Measurements from ENCODE around the gene HPRT1.

HPRT1 gene

GRCh38 chrX:134480061-134480460 lies 20.1 kb downstream of the HPRT1 start:
- H3K27me3 ChIP-seq (ENCODE audit: insufficient read depth, low read length) = no peaks in the 10 kb centered on the region
- no peak overlapping the region for H3K9ac ChIP-seq (ENCODE audit: low read depth, low read length)
- no peak overlapping the region for H3K4me3 ChIP-seq (ENCODE audit: low read length)
- no peaks in the 10 kb centered on the region for H3K9me3 ChIP-seq (ENCODE audit: insufficient read depth, low read depth, low read length)
- H3K36me3 ChIP-seq (ENCODE audit: insufficient read depth, low read depth, low read length) = peaks cover 34% of the 10 kb centered on the region
- no peak overlapping the region for H3K27ac ChIP-seq (ENCODE audit: low read length)
- H3K4me1 ChIP-seq (ENCODE audit: insufficient read depth, low read length) = no peaks in the 10 kb centered on the region

DNA sequence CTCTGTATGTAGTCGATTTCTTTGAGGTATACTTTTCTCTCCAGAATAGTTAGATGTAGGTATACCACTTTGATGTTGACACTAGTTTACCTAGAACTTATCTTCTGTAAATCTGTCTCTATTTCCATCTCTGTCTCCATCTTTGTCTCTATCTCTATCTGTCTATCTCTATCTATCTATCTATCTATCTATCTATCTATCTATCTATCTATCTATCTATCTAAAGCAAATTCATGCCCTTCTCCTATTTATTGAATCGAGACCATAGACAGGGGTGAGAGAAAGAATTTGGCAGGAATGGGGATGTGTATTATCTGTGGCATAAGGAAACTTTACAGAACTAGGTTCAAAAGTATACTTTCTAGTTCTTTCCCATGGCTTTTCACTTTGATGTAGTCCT lies 21.4 kb downstream of the HPRT1 start:
- Histone ChIP-seq H3K9ac (ENCODE audit: low read depth, low read length) (no peak overlapping the region), H3K9me3 (ENCODE audit: insufficient read depth, low read depth, low read length) (no peaks in the 10 kb centered on the region), H3K27me3 (ENCODE audit: insufficient read depth, low read length) (no peaks in the 10 kb centered on the region), H3K36me3 (ENCODE audit: insufficient read depth, low read depth, low read length) (peaks cover 31% of the 10 kb centered on the region), H3K27ac (ENCODE audit: low read length) (no peak overlapping the region), H3K4me3 (ENCODE audit: low read length) (no peak overlapping the region), H3K4me1 (ENCODE audit: insufficient read depth, low read length) (no peaks in the 10 kb centered on the region)

DNA sequence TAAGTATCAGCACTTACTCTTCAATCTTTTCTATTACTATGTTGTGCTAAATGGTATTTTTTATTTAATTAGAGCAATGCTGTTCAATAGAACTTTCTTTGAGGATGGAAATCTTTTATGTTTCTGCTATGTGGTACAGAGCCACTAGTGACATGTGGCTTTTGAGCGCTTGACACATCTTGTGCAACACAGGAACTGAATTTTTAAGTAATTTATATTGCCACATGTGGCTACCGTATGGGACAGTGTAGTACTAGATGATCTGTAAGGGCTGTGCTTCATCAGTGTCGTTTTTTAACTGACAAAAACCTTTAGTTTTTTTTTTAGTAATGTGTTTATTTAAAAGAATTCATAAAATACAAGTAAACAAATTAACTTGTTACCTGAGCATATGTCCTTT lies 22.4 kb downstream of the HPRT1 start:
- no peaks in the 10 kb centered on the region for H3K27me3 ChIP-seq (ENCODE audit: insufficient read depth, low read length)
- peaks cover 38% of the 10 kb centered on the region for H3K36me3 ChIP-seq (ENCODE audit: insufficient read depth, low read depth, low read length)
- no peak overlapping the region for H3K4me3 ChIP-seq (ENCODE audit: low read length)
- H3K27ac ChIP-seq (ENCODE audit: low read length) = no peak overlapping the region
- H3K9ac ChIP-seq (ENCODE audit: low read depth, low read length) = no peak overlapping the region
- H3K9me3 ChIP-seq (ENCODE audit: insufficient read depth, low read depth, low read length) = no peaks in the 10 kb centered on the region
- no peaks in the 10 kb centered on the region for H3K4me1 ChIP-seq (ENCODE audit: insufficient read depth, low read length)

- no peak overlapping the region for H3K27ac ChIP-seq (ENCODE audit: low read length)
- peaks cover 36% of the 10 kb centered on the region for H3K36me3 ChIP-seq (ENCODE audit: insufficient read depth, low read depth, low read length)
- no peak overlapping the region for H3K9ac ChIP-seq (ENCODE audit: low read depth, low read length)
- H3K27me3 ChIP-seq (ENCODE audit: insufficient read depth, low read length) = no peaks in the 10 kb centered on the region
- no peaks in the 10 kb centered on the region for H3K9me3 ChIP-seq (ENCODE audit: insufficient read depth, low read depth, low read length)
- H3K4me1 ChIP-seq (ENCODE audit: insufficient read depth, low read length) = no peaks in the 10 kb centered on the region
- H3K4me3 ChIP-seq (ENCODE audit: low read length) = no peak overlapping the region
Measured at GRCh38 chrX:134484039-134484438, 24.1 kb downstream of the HPRT1 start.

- H3K27me3 ChIP-seq (ENCODE audit: insufficient read depth, low read length) = no peaks in the 10 kb centered on the region
- H3K9me3 ChIP-seq (ENCODE audit: insufficient read depth, low read depth, low read length) = no peaks in the 10 kb centered on the region
Measured at GRCh38 chrX:134501941-134502340, 42.0 kb downstream of the HPRT1 start.

DNA sequence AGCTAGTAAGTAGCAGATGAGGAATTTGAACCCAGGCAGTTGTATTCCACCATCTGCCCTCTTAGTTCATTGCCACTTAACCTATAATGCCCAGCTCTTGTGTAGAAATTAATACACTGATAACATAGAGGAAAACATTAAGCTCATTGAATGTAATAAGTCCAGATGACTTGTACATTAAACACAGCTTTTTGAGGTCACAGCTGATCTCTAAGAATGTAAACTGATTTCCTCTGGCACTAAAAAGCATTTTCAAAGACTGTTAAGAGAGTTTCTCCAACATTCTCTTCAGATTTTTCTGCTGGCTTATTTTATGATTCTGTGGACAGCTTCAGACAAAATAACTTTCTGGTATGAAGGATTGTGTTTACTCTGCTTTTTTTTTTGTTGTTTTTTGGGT lies 42.7 kb downstream of the HPRT1 start:
- Histone ChIP-seq H3K36me3 (ENCODE audit: insufficient read depth, low read depth, low read length) (peaks cover 25% of the 10 kb centered on the region), H3K9ac (ENCODE audit: low read depth, low read length) (no peak overlapping the region), H3K27me3 (ENCODE audit: insufficient read depth, low read length) (no peaks in the 10 kb centered on the region), H3K4me3 (ENCODE audit: low read length) (no peak overlapping the region), H3K4me1 (ENCODE audit: insufficient read depth, low read length) (no peaks in the 10 kb centered on the region), H3K9me3 (ENCODE audit: insufficient read depth, low read depth, low read length) (no peaks in the 10 kb centered on the region), H3K27ac (ENCODE audit: low read length) (no peak overlapping the region)

More at GRCh38 chrX:134501941-134502340, 42.0 kb downstream of the HPRT1 start:
- peaks cover 25% of the 10 kb centered on the region for H3K36me3 ChIP-seq (ENCODE audit: insufficient read depth, low read depth, low read length)
- H3K27ac ChIP-seq (ENCODE audit: low read length) = no peak overlapping the region
- no peak overlapping the region for H3K4me3 ChIP-seq (ENCODE audit: low read length)
- H3K4me1 ChIP-seq (ENCODE audit: insufficient read depth, low read length) = no peaks in the 10 kb centered on the region
- no peak overlapping the region for H3K9ac ChIP-seq (ENCODE audit: low read depth, low read length)

DNA sequence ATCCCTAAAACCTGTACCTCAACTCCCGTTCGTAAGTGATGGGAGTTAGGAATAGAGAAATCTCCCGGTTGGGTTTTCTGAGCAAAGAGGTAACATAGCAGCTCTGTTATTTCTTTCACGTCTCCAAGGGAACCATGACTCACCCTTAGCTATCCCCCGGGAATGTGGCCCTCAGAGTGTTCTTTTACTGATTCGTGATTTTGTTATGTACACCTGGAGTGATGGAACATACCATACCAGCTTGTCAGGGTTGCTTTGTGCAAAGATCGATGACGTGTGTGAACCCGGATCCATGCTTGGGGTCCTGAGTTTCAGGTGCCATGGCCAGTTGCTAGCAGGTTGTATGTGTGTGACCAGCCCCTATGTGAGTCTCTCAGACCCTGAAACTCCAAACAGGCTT lies 52.6 kb downstream of the HPRT1 start:
- H3K27ac ChIP-seq (ENCODE audit: low read length) = no peak overlapping the region
- H3K9ac ChIP-seq (ENCODE audit: low read depth, low read length) = no peak overlapping the region
- no peaks in the 10 kb centered on the region for H3K27me3 ChIP-seq (ENCODE audit: insufficient read depth, low read length)
- H3K36me3 ChIP-seq (ENCODE audit: insufficient read depth, low read depth, low read length) = no peaks in the 10 kb centered on the region
- no peaks in the 10 kb centered on the region for H3K9me3 ChIP-seq (ENCODE audit: insufficient read depth, low read depth, low read length)
- H3K4me1 ChIP-seq (ENCODE audit: insufficient read depth, low read length) = no peaks in the 10 kb centered on the region
- H3K4me3 ChIP-seq (ENCODE audit: low read length) = no peak overlapping the region

- Histone ChIP-seq H3K4me1 (ENCODE audit: insufficient read depth, low read length) (no peaks in the 10 kb centered on the region), H3K9me3 (ENCODE audit: insufficient read depth, low read depth, low read length) (no peaks in the 10 kb centered on the region), H3K9ac (ENCODE audit: low read depth, low read length) (no peak overlapping the region), H3K27me3 (ENCODE audit: insufficient read depth, low read length) (no peaks in the 10 kb centered on the region), H3K36me3 (ENCODE audit: insufficient read depth, low read depth, low read length) (no peaks in the 10 kb centered on the region), H3K27ac (ENCODE audit: low read length) (no peak overlapping the region), H3K4me3 (ENCODE audit: low read length) (no peak overlapping the region)
Measured at GRCh38 chrX:134513091-134513490, 53.1 kb downstream of the HPRT1 start.

DNA sequence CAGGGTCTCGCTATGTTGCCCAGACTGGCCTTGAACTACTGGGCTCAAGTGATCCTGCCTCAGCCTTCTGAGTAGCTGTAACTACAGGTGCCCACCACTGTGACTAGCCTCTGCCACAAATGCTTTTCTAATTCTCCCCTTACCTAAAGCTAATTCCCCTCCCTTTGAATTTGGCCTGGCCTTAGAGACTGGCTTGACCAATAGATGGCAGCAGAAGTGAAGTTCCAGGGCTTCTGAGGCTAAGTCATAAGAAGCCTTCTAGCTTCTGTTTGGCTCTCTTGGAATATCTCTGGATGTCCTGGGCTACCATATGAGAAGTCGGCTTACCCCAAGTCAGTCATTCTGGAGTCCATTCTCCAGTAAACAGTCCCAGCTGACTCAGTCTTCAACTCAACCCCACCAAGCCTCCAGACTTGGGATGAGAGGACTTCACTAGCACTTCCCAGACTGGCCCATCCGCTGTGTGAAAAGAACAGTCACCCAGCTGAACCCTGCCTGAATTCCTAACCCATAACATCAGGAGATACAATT lies 61.0 kb downstream of the HPRT1 start:
- H3K9me3 ChIP-seq (ENCODE audit: insufficient read depth, low read depth, low read length) = no peaks in the 10 kb centered on the region
- no peaks in the 10 kb centered on the region for H3K27me3 ChIP-seq (ENCODE audit: insufficient read depth, low read length)
- H3K4me1 ChIP-seq (ENCODE audit: insufficient read depth, low read length) = no peaks in the 10 kb centered on the region
- H3K4me3 ChIP-seq (ENCODE audit: low read length) = no peak overlapping the region
- H3K9ac ChIP-seq (ENCODE audit: low read depth, low read length) = no peak overlapping the region
- H3K27ac ChIP-seq (ENCODE audit: low read length) = no peak overlapping the region
- H3K36me3 ChIP-seq (ENCODE audit: insufficient read depth, low read depth, low read length) = no peaks in the 10 kb centered on the region

- no peak overlapping the region for H3K9ac ChIP-seq (ENCODE audit: low read depth, low read length)
- H3K9me3 ChIP-seq (ENCODE audit: insufficient read depth, low read depth, low read length) = no peaks in the 10 kb centered on the region
- H3K4me1 ChIP-seq (ENCODE audit: insufficient read depth, low read length) = no peaks in the 10 kb centered on the region
- no peaks in the 10 kb centered on the region for H3K36me3 ChIP-seq (ENCODE audit: insufficient read depth, low read depth, low read length)
- H3K27ac ChIP-seq (ENCODE audit: low read length) = no peak overlapping the region
- no peaks in the 10 kb centered on the region for H3K27me3 ChIP-seq (ENCODE audit: insufficient read depth, low read length)
- H3K4me3 ChIP-seq (ENCODE audit: low read length) = no peak overlapping the region
Measured at GRCh38 chrX:134524181-134524580, 64.2 kb downstream of the HPRT1 start.

DNA sequence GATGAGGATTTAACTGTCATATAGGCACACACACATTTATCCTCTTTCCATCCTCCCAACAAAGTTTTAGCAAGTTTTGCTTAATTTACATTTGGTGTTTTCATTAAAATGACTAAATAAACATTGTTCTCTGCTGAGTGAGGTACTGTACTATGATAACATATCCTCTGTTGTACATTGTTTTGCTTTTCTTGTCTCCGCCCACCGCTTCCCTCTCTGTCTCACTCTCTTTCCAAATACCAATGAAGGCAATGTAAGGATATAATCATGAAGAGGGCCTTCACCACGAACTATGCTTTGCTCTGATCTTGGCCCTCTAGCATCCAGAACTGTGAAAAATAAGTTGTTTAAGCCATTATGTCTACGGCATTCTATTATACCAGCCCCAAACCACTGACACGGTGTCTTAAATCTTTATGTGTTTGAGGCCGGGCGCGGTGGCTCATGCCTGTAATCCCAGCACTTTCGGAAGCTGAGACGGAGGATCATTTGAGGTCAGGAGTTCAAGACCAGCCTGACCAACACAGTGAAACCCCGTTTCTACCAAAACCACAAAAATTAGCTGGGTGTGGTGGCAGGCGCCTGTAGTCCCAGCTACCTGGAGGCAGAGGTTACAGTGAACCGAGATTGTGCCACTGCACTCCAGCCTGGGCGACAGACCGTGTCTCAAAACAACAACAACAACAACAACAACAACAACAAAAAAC lies 65.3 kb downstream of the HPRT1 start:
- Histone ChIP-seq H3K9me3 (ENCODE audit: insufficient read depth, low read depth, low read length) (no peaks in the 10 kb centered on the region), H3K27me3 (ENCODE audit: insufficient read depth, low read length) (no peaks in the 10 kb centered on the region)

GRCh38 chrX:134526399-134526798 lies 66.4 kb downstream of the HPRT1 start:
- Histone ChIP-seq H3K9me3 (ENCODE audit: insufficient read depth, low read depth, low read length) (no peaks in the 10 kb centered on the region), H3K4me3 (ENCODE audit: low read length) (no peak overlapping the region), H3K4me1 (ENCODE audit: insufficient read depth, low read length) (no peaks in the 10 kb centered on the region), H3K27me3 (ENCODE audit: insufficient read depth, low read length) (no peaks in the 10 kb centered on the region), H3K36me3 (ENCODE audit: insufficient read depth, low read depth, low read length) (no peaks in the 10 kb centered on the region), H3K27ac (ENCODE audit: low read length) (no peak overlapping the region), H3K9ac (ENCODE audit: low read depth, low read length) (no peak overlapping the region)

More for the DNA sequence above, 65.3 kb downstream of the HPRT1 start:
- no peaks in the 10 kb centered on the region for H3K36me3 ChIP-seq (ENCODE audit: insufficient read depth, low read depth, low read length)
- no peak overlapping the region for H3K27ac ChIP-seq (ENCODE audit: low read length)
- H3K9ac ChIP-seq (ENCODE audit: low read depth, low read length) = no peak overlapping the region
- no peak overlapping the region for H3K4me3 ChIP-seq (ENCODE audit: low read length)
- no peaks in the 10 kb centered on the region for H3K4me1 ChIP-seq (ENCODE audit: insufficient read depth, low read length)
